Neural progenitor cell (in vitro differentiated cells): ENCODE results near the gene IGDCC3.

Experiments
- CTCF ChIP-seq: fragments of 200-600 bp; sonication (generic); IDR thresholded peaks from 2 replicates; pipeline ENCODE4 v1.5.1; 2017; ENCODE audit warnings: antibody characterized with exemption, mild to moderate bottlenecking
- EZH2 ChIP-seq: fragments of 200-600 bp; sonication (generic); IDR thresholded peaks from 2 replicates; pipeline ENCODE4 v1.6.1; 2017; ENCODE audit warnings: antibody characterized with exemption, mild to moderate bottlenecking, moderate library complexity
- EZH2phosphoT487 ChIP-seq: fragments of 200-600 bp; sonication (generic); IDR thresholded peaks from 2 replicates; pipeline ENCODE4 v1.6.1; 2017; ENCODE audit warnings: antibody characterized with exemption

DNA sequence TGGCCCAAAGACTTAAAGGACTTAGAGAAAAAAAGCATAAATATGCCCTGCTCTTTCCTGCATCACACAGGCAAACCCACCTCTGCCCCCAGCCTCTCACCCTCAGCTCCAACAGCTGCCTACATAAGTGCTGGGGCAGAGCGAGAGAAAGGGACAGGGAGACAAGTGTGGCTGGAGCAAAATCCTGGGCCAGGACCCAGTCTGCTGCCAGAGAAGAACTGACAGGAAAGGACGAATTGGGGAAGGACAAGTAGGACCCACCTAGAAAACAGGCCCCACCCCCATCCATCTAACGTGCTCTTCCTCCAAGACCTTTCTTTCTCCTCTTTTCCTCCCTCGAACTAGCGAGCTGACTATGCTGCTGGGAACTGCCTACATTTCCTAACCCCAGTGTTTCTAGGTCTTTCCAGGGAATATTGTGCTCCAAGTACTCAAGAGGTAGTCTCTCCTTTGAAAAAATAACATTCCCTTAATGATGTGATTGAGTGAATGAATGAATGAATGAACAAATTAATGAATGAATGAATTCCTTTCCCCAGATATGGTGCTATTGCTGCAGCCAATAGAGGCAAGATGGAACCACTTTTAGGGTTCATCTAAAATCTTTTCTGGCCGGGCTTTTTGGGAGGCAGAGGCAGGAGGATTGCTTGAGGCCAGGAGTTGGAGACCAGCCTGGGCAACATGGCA lies 26.5 kb upstream of the IGDCC3 start:
- TF ChIP-seq CTCF (no peak), EZH2phosphoT487 (no peak), EZH2 (no peak)
